GOT3 (cell line): Measurements from ENCODE around the gene TPCN1.

Source experiments
- DNase-seq: peaks from one replicate; lab custom pipeline; 2025; ENCODE audit warnings: mixed read lengths; lab: John Stamatoyannopoulos, UW

Gene TPCN1

DNA sequence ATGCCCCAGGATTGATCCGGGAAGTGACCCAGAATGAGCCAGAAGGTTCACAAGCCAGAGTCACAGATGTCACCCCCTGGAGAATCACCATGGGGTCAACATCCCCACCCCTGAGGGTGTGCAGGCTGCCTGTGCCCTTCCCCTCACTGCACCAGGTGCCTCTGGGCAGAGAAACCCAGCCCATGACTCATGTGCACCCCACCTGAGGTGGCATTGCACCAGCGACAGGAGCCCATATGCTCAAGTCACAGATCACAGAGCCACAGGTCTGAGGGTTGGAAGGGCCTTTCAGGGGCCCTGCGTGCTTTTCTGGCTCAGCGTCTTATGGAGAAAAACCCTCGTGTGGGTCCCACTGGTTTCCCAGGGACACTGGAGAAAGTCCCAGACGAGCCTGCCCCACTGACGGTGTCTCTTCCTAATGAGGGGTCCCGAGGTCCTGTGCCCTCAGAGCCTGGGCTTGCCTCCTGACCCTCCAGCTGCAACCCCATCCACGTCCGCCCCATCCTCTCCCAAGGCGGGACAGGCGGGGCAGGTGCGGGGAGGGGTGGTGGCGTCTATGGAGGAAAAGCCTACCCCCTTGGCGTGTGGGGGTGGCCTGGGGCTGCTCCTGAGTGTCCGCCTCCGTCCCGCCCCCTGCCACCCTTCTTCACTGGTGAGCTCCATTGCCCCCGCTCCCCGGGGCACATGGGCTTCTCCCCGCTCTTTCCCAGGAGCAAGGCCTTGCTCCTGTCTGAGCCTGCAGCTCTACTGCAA, 66.1 kb downstream of the TPCN1 start:
- no peak for DNase-seq

DNA sequence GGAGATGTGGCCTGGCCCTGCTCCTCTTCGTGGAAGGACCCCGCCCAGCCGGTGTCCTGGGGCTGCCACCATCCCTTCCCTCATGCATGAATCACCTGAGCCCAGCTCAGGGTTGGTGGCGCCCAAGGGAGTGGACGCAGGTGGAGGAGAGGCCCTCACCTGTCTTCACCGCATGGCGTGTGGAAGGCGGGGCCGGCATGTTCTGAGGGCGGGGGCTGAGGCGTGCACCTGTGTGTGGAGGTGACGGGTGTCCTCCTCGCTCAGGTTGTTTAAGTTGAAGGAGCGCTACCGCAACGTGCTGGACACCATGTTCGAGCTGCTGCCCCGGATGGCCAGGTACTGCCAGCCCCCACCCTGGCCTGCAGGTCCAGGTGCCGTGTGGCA, 66.6 kb downstream of the TPCN1 start:
- DNase-seq, result no peak

DNA sequence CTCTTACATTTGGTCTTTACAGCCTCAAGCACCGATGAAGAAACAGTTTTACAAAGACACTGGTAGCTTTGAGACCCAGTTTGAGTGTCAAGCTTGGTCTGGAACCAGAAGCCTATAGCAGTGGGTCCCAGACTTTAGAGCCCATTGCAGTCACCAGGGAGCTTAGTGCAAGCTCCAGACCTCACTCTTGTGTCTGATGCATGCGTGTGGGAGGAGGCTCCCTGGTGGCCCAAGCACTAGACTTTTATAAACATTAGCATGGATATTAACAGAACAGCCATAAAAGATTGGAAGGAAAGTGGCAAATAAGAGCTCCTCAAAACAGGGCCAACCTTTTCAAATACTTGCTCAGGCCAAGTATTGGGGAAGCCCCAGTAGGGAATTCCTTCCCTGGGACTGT, 68.1 kb downstream of the TPCN1 start:
- DNase-seq, result no peak

DNA sequence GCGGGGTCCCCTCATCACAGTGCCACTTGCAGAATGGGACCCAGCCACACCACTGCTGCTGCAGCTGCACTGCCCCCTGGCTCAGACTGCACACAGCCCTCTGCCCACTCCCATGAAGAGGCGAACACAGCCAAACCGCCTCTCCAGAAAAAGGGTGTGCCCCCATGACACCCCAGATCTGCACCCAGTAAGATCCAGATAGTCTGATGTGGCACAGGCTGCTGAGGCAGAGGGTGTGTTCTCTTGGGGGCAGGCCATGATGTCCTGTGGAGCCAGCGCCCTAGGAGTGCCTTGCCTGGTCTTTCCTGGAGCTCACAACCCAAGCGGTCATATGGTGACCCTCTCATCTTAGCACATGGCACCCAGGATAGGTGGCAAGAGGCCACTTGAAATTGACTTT, 69.2 kb downstream of the TPCN1 start:
- DNase-seq, result no peak

DNA sequence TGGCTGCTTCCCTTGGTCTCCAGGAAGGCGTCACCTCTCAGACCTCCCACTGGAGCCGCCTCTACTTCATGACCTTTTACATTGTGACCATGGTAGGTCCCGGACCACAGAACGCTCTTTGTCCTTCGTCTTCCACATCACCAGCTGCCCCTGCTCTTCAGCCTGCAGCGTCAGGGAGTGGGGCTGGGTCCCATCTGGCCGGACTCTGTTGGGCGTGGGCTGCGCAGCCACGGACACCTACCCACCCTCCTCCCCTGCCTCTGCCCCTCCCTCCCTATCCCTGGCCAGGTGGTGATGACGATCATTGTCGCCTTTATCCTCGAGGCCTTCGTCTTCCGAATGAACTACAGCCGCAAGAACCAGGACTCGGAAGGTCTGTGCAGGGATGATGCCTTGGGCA, 70.3 kb downstream of the TPCN1 start:
- DNase-seq, result no peak

DNA sequence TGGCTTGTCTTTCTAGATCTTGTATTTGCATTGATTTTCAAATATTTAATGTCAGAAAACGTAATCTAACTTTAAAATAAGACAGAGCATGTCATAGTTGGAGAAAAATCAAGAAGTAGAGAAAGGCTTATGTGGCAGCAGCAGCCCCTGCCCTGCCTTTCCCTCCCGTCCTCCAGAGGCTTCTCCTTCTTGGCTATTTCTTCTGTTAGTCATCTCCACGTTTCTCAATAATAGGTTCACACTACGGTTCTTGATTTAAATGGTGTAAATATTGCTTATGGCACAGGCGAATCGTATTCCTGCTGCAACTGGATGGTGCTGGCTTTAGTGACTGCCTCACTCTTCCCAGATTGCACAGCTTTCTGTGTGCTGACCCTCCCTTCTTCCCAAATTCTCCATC, 70.8 kb downstream of the TPCN1 start:
- DNase-seq, result no peak

DNA sequence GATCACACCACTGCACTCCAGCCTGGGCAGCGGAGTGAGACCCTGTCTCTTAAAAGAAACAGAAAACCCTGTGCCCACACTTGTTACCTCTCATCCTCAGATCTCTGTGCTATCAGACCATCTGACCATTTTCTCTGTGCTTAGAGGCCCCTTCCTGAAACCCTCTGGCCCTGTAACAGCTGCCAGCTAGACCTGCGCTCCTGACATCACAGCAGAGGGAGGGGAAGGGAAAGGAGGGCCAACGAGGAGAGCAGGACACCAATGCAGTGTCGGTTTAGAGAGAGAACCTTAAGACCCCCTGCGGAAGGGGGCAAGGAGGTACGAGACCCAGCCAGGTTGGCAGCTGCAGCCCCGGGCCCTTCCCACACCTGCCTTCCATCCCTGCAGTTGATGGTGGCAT, 71.3 kb downstream of the TPCN1 start:
- no peak for DNase-seq

DNA sequence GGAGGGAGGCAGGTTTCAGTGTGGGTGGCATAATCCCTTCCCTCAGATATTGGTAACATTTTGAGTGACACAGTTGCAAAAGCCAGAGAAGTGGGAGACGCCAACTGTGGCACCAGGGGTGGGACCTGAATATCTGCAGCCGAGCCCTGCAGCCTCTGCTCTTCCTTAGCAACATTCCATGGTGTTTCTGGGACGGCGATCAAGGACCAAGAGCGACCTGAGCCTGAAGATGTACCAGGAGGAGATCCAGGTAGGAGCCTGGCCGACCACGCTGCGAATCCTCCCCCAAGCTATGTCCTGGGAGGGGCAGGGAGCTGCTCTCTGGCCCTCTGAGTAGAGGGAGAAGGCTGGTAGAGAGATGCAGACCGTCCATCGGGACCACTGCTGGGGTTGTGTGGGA, 71.8 kb downstream of the TPCN1 start:
- DNase-seq, result no peak

DNA sequence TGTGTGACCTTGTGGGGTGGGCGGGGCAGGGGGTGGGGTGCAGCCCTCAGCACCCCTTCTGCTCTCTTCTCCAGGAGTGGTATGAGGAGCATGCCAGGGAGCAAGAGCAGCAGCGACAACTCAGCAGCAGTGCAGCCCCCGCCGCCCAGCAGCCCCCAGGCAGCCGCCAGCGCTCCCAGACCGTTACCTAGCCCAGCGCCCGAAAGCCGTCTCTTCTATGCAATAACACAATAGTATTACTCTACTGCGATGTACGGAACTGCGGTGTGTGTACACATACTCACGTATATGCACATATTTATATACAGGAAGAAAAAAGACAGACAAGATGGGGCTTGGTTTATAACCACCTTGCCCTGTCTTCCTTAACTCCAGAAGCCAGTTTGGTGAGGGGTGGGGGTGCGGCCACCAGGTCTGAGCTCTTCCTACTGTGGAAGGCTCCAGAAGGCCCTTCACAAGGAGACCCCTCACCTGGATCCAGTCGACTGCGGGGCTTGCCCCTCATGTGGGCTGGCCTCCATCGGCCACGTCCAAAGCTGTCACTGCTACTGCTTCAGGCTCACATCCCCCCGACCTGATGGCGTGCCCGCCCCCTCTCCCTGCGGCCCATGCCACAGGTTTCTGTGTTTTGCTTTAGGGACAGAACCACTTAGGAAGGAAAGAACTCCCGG, 74.8 kb downstream of the TPCN1 start:
- no peak for DNase-seq

DNA sequence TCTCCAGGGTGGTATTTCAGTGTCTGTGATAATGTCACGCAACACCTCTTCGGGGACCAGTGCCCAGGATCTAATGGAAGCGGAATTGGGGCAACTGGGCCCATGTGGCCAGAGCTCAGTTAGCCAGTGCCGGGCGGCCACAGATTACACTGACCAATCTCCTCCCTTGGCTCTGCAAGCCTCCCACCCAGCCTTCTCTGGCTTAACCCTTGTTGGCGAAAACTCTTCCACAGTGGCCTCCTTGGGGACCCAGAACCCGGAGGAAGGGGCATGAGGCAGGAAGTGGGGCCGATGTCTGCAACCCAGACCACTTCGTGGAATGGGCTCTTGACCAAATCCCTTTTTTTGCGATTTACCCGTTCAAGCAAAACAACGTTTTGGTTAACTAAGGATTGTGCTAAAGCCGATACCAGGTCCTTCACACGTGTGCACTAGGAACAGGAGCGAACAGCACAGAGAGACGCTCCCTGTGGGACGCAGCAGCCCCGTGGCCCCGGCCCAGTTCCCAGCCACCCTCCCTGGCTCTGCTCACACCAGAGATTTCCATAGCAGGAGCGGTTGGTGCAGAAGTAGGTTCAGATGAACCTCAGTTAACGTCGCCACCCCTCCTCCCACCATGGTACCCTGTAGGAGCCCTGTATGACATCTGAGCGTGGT, 75.4 kb downstream of the TPCN1 start:
- no peak for DNase-seq

DNA sequence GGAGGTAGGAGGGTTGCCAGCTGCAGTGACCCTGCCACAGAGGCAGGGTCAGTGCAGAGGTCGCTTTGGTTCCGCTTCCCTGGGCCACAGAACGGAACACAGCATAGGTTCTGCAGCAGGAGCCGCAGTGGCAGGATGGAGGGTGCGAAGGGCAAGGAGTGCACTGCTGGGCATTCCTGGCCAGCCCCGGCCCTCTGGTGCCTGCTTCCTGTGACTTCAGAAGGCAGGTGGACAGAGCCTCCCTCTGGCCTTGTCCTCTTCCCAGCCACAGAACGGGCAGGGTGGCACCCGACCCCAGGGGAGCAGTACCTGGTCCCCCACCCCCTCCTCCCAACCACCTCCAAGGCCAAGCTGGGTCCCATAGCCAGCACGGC, 75.9 kb downstream of the TPCN1 start:
- no peak for DNase-seq

DNA sequence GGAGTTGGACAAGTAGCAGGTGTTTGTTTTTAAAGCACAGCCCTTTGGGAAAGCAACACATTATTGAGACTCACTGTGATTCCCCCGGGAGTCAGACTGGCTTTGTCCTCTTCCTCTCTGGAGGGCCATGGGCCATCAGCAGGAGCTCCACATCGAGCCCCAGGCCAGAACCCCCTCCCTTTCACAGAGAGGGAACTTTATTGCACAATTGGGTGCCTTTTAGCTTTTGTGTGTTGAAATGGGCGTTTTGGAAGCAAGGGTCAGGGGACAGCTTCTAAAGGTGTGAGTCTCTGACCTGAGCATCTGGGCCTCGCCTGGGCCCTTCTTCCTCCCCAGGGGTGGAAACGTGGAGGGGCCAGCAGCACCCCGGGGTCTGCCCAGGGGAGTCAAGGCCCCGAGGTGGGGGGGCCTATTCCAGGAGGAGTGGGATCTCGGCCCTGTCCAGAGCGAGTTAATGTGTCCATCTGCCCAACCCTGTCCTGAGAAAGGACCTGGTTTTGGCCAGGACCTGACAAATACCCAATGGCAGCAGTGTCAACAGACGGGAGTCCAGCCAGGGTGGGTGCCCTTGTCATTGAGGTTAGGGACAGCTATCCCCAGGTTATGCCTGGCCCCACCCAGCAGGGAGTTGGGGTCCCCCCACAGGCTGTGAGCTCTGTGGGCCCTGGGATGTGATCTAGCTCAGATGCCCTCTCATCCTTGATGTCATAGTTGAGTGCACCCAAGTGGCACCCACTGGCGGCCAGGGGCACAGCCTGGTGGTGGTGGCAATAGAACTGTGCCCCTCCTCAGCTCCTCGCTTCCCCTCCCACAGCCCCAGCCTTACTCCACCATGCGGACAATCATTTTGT, 76.6 kb downstream of the TPCN1 start:
- DNase-seq, result no peak

DNA sequence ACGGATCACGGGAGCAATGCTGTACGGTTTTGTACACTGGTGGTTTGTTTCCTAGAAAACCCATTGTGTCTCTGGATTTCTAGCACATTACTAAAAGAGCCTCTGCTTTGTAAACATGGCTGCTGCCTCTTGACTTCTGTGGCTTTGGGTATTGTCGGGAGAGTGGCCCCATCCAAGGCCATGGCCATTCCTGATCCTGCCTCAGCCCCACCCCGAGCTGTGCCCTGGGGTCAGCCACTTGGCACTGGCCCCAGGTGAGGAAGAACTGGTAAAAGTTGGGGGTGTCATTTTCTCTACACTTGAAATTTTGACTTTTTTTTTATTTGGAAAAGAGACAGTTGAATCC, 77.2 kb downstream of the TPCN1 start:
- DNase-seq, result no peak

DNA sequence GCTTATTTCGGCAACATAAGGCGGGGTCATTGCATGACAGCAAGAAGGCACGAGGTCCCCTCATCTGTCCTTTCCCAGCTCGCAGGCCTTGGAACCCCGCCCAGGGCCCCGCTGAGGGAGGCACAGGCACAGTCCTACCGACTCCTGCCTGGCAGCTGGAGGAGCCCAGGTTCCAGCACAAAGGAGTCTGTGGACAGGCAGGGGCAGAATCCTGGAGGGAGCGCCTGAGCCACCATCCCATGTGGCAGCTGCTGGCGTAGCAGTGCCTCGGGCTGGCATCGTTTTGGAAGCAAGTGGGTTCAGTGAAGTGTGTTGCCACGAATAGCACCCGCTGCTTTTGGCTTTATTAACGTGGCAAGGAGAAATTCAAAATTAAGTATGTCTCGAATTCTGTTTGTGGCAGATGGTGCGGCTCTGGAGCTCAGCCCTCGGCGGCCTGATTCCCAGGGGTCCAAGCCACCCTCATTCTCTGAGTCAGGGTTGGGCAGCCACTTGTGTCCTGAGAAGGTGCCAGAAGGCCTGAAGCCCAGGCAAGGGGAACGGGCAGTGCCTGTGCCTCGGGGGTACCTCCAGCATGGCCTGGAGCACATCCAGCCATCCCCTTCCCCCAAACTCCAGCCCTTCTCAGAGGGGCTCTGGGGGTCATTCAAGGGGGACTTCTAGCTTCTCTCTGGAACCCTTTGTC, 77.7 kb downstream of the TPCN1 start:
- no peak for DNase-seq

DNA sequence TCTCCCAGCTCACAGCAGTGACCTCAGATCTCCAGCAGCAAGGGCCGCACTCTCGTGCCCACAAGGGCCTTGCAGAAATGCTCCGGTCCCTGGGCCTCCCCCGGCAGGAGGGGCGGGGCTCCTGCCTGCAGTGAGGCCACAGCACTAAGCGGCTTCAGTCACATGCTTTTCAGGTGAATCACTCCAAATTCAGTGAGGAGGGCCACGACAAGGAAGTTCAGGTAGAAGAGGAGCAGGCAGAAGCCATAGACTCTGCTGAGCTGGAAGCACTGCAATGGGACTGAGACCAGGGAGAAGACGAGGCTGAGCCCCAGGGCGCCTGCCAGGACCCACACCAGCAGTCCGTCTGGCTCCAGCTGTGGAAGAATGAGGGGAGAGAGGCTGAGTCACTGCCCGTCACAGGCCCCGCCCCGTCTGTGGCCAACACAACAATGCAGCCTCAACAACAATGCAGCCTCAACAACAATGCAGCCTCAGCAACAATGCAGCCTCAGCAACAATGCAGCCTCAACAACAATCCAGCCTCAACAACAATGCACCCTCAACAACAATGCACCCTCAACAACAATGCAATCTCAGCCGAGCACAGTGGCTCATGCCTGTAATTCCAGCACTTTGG, 78.5 kb downstream of the TPCN1 start:
- peak; percentile 29 for DNase-seq

DNA sequence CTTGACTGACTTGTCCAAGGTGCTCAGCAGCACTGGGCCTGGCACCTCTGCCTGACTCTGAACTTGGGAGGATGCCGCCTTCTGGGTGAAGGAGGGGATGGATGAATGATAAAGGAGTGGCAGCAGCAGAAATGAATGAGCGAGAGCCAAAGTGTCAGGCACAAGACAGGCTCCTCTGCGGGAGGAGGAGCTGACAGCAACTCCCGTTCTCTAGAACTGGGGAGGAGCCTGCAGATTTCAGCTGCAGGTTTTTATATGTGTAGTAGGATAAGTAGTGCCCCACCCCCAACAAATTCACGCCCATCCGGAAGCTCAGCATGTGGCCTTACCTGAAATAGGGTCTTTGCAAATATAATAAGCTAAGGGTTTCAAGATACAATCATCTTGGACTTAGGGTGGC, 80.5 kb downstream of the TPCN1 start:
- no peak for DNase-seq

DNA sequence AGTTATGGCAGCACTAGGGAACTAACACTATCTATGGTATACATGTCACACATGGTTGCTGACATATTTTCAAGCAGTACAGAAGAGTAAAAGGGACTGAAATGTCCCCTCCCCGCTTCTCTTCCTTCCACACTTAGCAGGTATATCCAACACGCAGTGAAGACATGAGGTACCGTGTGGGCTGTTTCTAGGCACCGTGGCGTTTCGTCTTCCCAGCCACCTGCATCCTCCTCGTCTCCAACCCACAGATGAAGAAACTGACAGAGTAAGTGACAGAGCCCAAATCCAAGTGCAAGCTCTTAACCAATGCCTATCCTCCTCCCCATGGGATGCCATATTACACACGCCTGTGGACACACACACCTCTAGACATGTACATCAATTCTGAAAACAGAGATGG, 81.2 kb downstream of the TPCN1 start:
- DNase-seq, result no peak

DNA sequence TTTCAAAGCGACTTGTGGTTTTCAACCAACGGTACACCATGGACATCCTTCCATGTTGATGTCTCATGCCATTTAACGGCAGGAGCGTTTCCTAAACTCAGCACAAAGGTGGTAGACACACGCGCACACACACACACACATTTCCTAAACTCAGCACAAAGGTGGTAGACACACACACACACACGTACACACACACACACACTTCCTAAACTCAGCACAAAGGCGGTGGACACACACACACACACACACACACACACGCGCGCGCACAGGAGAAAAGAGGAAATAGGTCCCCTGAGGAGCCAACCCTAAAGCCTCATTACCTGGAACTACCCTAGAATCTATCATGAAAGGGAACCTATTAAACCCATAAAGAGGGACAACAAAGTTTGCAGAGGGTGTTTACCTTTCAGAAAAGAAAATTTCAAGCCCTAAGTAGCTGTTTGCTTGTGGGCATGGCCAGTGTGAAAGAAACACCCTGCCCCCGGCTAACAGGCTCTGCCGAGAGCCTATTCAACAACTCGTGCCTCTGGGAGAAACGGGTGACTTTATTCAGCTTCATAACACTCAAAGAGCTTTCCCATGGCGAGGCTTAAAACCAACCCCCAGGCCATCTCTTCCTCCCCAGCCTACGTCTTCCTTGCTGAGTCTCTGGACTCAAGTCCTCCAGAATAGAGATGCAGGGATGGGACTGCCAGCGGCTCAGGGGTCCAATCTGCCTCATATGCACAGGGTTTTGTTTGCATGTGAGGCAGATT, 81.8 kb downstream of the TPCN1 start:
- no peak for DNase-seq

DNA sequence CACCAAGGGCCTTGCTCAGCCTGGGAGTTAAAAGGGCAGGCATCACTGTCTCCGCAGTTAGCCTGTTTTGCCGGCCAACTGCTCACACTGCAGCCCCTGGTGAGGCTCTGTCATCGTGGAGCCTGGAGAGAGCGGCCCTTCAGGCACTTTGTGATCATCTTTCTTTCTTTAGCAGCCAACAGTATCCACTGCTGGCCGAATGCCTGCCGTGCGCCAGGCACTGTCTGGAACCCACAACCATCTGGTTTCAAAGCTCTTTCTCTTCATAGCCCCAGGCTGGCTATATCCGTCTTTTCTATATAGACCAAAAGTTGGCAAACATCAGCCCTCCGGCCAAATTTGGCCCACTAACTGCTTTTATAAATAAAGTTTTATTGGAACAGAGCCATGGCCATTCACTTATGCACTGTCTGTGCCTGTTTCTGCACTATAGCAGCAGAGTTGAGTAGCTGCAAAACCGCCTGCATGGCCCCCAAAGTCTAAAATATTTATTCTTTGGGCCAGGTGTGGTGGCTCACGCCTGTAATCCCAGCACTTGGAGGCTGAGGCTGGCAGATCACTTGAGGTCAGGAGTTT, 84.1 kb downstream of the TPCN1 start:
- no peak for DNase-seq

DNA sequence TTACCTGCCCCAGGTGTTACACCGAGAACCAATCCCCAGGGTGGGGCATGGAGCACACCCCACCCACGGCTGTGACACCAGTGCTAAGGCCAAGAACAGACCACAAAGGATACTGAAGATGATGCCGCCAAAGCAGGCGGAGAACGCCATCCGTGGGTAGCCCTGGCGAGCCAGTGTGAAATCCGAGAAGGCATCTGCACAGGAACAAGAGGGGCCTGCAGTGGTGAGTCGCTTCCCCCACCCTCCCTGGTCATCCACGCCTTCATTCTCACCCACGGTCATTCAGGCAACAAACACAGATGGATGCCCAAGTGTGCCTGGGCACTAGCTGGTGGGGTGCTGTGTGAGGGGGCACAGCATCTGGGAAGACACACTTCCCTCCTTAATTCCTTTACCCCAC, 85.1 kb downstream of the TPCN1 start:
- DNase-seq, result no peak

DNA sequence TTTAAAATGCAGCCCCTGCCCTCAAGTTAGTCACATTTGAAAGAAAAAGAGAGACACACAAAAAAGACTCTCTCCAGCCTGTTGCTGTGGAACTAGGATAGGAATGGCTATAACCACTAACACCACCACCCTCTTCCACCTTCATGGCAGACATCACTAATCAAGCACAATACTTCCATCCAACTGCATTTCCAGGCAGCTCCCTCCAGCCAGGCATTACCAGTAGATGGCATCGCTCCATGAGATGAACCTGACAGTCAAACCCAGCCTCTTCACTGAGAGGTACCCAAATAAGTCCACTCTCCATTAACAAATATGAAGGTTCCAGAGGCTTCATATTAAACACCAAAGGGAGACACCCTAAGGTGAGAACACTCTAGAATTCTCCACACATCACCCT, 89.2 kb downstream of the TPCN1 start:
- DNase-seq, result no peak
